DMS 273 (cell line): ENCODE results near the gene RBM26.

Experiments used
- DNase-seq: peaks from one replicate; lab custom pipeline; 2025; ENCODE audit not compliant: unreplicated experiment; lab: John Stamatoyannopoulos, UW

RBM26 gene

DNA sequence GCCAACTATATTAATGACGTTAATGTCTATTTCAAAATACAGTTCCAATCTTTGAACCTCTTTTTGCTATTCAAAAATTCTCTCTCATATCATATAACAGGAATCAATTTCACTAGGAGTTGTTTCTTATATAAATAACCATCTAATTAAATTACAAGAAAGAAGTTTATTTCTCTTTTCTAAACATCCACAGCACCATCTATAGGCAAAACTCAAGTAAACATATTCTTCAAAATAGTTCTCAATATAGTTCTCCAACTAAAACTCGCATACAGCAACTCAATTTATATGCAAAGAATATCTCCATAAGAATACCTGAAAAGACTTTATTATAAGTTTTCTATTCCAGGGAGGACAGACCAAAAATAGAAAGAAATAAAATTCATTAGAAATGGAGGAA lies 65.6 kb downstream of the RBM26 start:
- no peak for DNase-seq

DNA sequence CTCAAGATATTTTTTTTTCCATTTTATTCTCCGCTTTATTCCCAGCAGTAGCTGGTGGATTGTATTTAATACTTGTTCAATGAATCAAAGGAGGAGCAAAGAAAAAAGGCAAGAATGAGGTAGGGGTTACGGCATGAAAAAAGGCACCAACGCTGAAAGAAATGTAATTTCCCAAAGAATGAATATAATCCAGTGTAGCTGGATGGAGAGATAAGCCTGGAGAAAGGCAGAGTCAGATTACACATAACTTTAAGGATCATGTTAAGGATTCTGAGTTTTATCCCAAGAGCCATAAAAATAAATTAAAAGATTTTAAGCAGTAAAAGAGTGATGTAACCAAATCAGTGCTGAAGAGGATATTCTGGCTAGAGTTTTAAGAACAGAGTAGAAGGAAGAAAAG lies 67.7 kb downstream of the RBM26 start:
- DNase-seq: no peak

DNA sequence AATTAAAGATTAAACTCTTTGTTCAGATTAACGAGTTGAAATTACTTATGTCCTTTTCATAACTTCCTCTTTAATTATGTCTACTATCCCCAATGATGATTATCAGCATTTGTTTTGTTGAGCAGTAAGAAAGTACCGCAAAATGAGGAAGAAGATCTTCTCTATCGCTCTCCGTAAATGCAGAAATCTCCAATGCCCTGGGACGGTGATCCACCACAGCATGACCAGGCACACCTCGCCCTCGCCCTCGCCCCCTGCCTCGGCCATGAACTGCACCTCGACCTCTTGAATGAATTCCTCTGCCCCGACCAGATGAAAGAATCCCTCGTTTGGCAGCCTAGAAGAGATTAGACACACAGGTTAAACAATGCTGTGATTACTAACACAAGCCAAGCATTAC lies 69.1 kb downstream of the RBM26 start:
- DNase-seq: no peak

DNA sequence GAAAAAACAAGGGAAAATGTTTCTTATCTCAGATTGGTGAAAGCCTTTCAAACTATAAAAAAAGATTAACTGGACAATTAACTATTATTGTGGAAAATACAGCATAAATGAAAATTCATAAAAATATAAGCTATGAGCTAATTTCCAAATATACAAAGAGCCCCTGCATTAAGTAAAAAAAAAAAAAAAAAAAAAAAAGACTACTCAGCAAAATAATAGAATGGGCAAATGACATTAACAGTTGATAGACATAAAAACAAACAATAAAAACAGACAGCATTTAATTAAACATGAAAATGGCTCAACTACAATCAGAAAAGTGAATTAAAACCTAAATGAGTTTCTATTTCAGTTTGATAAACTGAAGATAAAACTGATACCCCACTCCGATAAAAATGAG lies 77.5 kb downstream of the RBM26 start:
- no peak for DNase-seq

DNA sequence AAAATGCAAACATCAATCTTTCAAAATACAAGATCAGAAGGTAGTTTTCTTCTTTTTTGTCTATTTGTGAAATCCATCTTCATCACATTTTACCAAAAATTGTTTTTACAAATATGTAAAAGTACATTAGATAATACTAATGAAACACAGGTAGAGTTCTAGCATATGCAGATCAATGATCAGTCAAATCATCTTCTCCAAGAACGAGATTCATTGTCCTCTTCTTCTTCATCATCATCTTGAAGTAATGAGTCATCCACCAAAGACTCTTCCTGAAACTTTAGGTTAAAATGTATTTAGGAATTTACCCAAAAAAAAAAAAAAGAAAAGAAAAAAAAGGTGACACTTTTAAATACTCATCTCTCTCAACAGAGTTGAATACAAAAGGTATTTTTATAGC lies 85.6 kb downstream of the RBM26 start:
- DNase-seq: no peak

DNA sequence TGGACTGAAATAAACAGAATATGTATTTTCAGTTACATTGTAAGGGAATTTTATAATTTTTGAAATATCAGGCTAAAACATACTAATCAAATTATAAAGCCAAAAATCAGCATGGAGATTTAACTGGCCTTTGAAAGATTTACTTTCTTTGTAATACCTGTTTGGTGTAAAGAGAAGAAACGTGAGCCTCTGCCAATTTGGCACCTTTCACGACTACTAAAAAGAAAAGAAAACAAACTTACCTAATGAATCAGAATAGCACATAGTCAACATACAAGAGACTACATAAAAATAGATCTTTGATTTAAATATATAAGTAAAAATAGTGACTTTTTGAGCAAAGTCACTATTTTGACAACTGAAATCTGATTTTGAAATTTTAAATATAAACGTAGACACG lies 87.4 kb downstream of the RBM26 start:
- DNase-seq: no peak

DNA sequence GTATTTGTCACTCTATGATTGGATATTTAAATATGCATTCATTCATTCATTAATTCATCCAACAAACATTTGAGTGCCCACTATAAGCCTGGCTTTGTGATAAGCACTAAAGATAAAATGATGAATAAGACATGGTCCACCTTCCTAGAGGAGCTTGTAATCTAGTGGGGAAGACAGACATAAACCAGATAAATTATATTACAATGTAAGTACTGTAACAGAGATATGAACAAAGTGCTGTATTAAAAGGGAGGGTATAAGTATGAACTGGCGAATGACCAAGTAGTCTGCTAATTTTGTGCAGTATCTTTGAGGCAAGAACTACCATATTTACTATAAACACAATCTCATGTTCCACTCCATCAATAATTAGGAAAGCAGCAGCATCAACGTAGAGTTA lies 88.2 kb downstream of the RBM26 start:
- no peak for DNase-seq

DNA sequence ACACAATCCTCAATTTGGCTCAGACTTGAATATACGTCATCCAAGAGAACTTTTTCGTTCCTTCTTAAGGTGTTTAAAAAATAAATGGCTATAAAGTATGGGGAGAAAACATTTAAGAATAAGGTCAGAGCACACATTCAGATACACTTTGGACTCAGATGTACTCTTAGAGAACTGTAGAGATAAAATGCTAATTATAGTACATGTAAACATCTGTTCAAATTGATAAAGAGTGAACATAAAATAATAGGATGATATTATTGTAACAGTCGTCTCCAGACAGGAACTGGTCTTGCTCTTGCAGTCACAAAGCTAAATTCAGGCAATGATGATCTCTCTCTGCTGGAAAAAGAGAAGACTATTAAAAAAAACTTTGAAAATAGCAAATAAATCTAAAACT lies 91.4 kb downstream of the RBM26 start:
- no peak for DNase-seq

DNA sequence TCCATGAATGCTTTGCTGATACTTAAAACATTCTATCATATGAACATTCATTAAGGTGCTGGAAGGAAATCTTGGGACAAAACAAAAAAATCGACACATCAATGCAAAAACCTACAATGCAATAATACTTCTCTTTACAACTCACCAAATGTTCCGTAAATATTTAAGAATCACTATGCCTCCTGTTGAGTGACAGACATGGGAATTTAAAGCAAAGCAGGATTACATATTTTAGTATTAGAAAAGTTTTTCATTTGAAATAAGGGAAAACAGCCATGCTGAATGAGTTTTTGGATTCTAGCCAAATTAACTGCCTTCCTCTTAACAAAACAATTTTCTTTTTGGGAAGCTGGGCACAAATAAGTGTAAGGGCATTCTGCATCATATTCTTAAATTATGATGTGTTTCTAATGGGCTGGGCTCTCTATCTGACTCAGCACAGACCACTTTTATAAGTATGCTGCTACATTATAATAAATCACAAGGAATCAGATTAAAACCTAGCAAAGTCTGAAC lies 93.7 kb downstream of the RBM26 start:
- DNase-seq: no peak

DNA sequence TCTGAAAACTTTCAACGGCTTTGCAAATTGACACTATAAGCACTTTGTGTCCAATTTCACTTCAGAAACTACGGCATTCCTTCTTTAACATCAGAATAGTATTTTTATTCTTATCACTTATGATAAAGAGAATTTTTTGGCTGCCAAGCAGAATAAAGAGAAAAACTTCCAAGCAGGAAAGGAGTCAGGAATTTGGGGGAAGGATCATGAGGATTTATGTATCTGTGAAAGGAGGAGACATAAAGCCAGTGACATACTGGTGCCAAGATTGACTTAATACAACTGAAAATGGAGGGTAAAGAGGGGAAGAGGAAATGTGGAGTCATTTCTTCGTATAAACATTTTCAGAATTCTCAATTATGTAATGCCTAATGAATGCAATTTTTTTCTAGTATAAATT lies 94.7 kb downstream of the RBM26 start:
- no peak for DNase-seq

DNA sequence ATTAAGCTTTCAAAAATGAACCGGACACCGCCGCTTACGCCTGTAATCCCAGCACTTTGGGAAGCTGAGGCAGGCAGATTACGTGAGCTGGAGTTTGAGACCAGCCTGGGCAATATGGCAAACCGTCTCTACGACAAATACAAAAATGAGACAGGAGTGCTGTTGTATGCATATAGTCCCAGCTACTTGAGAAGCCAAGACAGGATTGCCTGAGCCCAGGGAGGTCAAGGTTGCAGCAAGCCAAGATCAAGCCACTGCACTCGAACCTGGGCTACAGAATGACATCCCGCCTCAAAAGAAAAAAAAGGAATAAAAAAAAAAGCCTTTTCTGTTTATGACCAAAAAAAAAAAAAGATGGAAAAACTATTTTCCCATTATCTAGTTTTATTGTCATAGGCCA lies 96.4 kb downstream of the RBM26 start:
- no peak for DNase-seq

DNA sequence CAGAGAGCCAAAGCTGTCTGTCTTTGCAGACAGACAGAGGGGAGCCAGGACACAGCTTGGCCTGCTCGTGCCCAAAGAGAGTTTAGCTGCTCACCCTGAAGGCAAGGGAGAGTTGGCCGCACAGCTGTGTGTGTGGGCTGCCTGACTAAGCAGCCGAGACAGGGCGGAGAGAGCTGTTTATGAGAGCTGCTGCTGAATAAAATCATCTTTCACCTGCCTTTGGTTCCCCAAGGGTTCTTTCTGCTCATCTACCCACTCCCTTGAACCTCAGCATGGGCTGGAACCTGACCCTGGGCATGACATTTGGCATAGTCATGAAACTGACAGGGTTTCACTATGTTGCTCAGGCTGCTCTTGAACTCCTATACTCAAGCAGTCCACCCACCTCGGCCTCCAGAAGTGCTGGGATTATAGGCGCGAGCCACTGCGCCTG lies 98.2 kb downstream of the RBM26 start:
- peak; percentile 25 for DNase-seq

DNA sequence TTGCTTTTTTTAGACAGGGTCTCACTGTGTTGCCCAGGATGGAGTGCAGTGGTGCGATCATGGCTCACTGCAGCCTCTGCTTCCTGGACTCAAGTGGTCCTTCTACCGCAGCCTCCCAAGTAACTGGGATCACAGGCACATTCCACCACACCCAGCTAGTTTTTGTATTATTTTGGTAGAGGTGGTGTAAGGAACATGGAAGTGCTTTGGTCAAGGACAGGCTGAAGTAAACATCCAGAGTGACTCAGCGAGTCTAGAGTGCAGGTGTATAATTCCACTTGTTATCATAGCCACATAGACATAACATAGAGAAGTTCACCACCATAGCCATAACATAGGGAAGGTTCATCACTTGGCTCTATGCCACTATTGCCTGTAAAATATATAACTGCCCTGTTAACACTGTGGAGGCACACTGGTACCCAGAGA lies 98.6 kb downstream of the RBM26 start:
- DNase-seq: no peak

DNA sequence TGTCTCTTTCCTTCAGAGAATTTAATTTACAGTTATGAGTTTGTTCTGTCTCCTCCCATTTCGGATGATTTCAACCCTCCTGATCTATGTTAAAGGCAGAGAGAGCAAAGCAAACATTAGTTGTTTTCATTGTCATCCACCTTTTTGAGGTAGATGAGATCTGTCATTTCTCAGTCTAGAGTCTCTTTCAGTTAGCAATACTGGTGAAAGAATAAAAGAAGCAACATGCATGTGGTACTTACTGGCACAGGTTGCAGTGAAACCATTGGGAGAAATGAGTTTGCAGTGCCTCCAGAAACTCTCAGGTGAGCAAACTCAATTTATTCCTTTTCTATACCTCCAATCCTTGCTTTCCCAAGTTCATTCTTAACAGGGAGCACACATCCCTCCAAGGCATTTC lies 99.4 kb downstream of the RBM26 start:
- no peak for DNase-seq

DNA sequence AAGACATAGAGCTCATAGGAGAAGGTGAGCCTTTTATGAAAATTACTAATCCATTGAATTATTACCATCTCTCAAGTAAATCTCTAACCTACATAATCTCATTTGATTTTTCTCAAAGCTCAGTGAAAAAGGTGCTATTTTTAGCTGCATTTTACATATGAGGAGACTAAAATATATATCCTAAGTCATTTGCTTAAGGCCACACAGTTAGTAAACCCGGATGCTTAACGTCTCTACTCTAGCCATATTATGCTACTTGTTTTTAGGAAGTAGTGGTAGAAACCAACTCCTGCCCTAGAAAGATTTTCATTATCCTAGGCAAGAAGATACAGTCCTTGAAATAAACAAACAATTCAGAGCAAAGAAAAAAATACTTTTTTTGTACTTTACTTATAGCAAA lies 108.9 kb downstream of the RBM26 start:
- no peak for DNase-seq

DNA sequence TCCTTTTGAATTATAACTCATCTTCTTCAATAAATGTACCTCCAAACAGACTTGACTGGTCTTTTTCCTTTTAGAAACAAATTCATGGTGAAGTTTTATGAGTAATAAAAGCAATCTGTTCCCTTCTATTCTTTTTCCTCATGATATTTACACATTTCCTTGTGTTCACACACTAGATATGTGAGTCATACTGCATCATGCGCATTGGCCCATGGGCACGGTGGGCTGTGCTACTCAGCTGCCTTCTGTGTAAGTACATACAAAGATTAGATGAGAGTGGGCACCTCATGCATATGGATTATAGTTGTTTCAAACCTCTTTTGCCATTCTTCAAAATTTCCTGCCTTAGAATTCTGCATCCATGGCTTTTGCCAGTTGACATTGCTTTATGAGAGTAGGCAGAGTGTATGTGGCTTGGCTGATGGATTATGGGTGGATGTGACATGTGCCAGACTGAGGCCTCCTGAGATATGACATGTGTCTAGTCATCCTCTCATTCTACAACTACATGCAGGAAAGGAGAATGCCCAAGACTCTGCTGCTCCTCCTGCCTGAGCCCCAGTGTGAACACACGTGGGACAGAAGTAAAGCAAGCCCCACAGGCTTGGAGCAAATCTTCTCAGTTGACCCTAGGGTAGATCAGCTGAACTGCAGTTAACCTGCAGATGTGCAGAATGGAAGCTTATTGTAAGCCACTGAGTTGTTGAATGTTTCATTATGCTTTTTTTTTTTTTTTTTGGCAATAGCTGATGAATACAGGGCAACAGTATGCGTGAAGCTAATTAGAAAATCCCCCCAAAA lies 109.9 kb downstream of the RBM26 start:
- DNase-seq: no peak

DNA sequence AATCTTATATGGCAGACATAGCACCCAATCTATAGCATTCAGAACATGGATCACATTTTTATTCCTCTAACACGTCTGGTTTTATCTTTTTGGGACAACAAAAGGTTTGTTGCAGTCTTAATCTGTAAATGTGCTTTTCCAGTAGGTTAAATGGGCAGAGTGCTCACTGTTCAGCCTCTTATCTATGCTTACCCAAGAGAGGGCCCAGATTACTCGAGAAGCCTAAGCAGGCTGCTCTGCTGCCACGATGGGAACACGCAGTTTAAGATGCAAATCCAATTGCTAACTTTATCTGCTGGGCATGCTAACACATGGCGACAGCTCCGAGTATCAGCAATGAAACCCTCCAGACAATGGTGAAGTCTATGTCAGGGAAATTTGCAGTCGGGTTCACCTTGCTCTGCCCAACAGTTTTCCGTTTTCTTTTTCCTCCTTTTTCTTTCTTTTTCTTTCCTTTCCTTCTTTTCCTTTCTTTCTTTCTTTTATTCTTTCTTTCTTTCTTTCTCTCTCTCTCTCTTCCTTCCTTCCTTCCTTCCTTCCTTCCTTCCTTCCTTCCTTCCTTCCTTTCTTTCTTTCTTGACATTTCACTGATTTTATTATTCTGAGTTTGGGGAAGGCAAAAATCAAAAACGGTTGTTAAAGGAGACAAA lies 115.3 kb downstream of the RBM26 start:
- DNase-seq: no peak

DNA sequence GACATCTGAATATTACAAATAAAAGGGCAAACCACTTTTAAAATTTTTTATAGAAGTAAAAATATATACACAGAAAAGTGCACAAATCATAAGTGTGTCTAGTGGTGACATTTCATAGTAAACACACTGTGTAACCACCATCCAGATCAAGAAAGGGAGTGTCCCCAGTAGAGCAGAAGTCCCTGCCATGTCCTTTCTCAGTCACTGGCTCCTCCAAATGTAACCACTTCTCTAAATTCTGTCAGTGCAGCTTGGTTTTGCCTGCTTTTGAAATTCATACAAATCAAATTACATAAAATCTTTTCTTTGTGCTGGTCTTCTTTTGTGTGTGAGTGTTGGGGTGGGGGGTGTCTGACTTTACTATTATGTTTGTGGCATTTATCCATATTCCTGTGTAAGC lies 116.5 kb downstream of the RBM26 start:
- no peak for DNase-seq

DNA sequence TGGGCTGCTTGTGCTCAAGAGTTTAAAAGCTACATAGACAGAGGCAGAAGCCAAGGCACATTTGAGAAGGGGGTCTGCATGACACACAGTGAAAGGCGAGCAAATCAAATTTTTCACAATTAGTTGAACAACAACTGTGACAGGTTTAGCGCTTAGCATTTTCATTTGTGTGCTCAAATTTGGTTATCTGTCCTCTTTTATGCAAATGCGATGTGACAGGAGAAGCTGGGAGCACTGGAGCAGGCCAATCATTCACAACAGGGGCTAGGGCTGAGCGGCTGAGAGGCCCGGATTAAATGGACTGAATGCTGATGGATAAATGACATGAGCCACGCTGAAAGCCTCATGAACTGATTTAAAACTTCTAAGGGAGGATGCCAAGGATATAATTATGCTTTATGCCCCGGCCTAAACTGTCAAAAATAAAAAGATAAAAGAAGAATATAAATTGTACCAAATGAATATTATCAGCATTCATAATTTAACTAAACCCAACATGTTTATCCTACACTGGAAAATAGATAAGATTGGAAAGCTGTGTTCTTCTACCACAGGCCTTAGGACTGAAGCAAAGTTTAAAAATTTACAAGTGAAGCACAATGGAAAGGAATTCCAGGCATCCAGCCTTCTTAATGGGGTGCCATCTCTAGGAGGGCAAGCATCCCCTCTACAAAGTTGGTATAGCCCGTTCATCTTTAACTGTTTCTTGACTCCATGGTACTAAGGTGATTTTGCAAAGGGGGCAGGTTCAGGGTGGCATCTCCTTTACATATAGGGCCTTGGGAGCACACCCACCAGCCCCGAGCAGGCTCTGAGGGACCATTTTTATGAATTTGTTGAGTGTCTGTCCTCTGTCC lies 117.9 kb downstream of the RBM26 start:
- no peak for DNase-seq

DNA sequence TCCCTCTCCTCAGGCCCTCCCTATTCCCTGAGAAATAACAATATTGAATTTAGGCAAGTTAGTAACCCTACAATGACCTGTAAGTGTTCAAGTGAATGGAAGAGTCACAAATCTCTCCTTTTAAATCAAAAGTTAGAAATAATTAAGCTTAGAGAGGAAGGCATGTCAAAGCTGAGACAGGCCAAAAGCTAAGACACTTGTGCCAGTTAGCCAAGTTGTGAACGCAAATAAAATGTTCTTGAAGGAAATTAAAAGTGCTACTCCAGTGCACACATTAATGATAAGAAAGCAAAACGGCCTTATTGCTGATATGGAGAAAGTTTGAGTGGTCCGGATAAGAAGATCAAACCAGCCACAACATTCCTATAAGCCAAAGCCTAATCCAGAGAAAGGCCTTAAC lies 120.9 kb downstream of the RBM26 start:
- no peak for DNase-seq

DNA sequence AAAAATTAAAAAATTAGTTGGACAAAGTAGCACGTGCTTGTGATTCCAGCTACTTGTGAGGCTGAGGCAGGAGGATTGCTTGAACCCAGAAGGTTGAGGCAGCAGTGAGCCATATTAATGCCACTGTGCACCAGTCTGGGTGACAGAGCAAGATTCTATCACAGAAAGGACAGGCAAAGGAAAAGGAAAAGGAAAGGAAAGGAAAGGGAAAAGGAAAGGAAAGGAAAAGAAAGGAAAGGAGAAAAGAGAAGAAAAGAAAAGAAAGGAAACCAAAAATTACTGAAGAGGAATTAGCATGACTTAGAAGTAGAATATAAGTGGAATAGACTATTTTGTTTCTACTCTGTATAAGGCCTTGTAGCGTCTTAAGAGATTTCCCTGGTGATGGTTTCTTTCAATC lies 122.3 kb downstream of the RBM26 start:
- no peak for DNase-seq

DNA sequence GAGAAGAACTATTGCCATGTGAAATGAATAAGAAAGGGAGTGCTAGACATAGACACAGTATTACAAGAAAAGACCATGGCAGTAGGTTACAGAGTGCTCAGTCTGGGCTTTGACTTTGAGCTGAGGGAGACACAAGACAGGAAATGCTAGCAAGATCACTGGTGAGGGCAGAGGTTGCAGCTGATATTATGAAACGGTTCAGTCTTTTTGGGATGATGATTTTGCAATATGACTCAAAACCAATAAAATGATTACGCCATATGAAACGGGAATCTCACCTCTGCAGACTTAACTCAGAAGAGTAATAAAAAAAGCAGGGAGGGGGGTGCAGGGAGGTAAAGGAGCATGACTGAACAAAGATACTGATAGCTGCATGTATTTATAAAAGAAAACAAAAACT lies 123.1 kb downstream of the RBM26 start:
- no peak for DNase-seq
